Fibroblast of upper back skin (primary cell): ENCODE results near the gene SRGAP1.
"Not testable (repeated sequence)": the region's sequence is repeated elsewhere in the genome, so short reads cannot be mapped to it uniquely, and the experiment has no call there.

Experiments
- DNase-seq: peaks from one replicate; pipeline ENCODE4 v3.0.0-alpha.2; 2013

SRGAP1 gene

DNA sequence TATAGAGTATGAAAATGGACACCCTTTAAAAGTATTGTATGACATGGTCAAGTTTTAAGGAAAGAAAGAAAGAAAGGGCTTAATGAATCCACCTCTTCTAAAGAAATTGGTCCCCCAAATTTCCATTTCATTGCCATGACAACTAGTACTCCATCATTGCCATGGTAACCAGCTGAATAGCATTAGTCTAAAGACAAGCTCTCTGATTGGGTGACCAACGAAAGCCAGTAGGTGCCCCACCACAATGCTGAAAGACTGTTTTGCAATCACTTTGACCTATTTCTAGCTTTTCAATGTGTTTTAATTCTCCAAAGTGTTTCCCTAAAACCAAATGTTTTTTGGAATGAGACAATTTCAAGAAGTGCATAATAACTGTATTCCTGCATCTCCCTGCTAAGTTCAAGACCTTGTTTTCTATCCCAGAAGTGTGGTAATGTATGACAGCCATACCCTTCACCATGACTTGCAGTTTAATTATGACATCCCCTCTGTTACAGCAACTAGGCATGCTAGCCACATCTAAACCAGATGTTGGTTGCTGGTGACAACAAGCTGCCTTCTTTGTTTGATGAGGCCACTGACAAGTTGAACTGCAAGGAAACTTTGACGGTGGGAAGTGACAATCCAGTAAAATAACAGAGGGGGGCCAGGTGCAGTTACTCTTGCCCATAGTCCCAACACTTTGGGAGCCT, 330.9 kb downstream of the SRGAP1 start:
- no peak for DNase-seq

DNA sequence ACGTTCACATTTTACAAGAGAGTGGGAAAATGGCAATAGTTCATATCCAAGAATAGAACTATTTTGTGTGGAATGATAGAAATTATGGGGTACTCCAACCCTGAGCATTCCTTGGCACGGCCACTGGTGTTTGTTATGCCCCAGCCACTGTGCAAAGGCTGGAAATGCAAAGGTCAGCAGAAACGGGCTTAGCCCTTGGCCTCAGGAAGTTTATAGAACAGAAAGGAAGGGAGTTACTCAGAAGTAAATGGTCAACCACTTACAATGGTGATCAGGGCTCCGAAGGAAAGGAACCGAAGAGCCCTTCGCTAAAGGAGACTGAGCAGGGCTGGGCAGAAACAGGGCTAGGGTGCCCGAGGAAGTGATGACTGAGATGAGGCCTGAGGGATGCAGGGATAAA, 332.5 kb downstream of the SRGAP1 start:
- no peak for DNase-seq

DNA sequence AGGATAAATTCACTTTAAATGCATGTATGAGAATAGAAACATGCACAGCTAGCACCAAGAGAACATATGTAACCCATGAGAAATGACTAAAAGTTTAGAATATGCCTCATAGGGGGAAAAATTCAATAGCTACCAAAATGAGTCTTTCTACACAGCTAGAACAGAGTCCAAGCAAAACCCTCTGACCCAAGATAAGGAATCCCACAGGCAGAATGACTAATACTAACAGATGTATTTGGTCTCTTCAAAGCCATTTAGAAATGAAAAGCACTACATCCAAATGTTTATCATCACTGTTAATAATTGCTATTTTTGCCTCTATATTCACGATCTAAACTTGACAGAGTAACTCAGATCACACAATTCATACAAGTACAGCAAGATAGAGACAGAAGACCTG, 333.6 kb downstream of the SRGAP1 start:
- DNase-seq: peak; percentile 89

DNA sequence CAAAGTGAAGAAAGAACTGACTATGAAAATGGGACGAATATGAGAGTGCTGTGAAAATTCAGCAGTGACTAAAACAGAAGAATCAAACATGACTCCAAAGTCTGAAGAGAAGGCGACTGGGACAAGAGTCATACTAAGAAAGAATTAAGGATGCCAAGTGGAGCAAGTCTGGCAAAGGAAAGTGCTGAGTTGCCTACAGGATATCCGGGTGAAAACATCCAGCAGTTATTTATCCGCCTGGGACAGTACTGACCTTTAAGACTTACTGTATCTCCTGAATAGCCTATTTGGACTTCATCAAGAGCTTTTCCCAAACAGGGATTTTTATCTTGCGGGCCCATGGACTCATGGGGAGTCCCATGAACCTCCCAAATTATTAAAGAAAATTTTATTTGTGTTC, 336.5 kb downstream of the SRGAP1 start:
- DNase-seq: peak; percentile 52

DNA sequence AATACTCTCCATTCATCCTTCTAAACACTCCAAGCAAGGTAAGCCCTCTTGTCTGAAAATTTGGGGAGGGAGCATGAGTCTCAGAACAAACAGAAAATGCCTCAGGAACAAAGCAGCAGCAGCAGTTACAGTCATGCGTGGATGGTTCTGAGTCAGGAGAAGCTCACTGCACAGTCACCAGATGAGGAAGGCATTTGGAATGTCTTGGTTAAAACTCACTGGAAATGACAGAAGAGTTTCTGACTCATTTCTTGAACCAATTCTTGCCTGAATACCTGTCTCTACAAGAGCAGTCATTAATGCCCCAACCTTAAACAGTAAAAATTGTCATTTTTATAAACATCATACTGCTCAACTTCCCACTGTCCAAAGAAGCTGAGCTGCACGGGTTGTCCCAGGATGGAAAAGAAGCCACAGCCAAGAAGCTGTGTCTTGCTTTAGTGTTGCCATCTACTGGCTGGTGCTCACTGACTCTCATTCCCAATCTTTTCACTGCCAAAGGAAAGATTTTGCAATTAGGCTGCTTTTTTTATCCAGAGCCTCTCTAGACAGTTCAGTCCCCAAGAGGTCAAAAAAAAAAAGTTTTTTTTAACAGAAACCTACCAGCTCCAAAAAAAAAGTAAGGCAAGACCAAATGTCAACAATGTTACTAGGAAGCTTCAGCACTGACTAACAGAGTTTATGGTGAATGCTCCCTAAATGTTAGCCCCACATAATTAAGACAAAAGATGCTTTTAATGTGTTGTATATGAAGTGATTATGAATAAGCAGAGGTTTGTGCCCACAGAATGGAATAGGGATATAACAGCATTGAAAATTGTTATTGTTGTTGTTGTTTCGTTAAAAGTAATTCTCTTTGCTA, 337.2 kb downstream of the SRGAP1 start:
- peak; percentile 98 for DNase-seq

DNA sequence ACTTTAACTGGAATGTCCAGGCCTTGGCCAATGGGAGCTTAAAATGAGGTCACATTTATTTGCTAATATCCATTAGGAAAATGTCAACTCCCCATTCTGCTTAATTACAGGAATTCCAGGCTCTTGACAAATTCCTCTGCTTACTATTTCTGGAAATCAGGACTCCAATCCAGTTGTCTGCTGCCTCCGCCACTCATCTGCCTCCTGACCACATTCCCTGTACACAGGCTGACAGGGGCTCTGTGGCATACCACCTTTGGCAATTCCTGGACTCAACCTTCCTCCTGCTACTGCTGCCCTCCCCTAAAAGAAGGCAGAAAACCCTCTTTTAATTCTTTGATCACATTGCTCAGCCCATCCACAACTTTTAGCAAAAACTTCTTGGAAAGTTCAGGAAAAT, 339.7 kb downstream of the SRGAP1 start:
- DNase-seq: no peak

DNA sequence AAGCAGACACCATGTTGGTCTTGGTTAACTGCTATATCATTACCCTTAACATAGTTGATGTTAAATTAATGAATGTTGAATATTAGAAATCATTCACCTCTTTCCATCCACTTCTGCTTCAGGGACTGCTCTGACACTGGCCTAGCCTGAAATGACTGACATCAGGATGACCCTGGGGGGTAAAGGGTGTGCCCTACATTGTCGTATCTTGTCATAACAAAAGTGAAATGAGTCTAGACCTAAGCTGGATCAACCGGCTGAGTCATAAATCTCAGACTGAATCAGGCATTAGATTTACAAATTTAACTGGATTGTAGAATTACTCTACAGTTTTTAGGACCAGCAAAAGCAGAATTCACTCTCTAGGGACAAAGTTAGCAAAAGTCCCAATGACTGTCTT, 342.3 kb downstream of the SRGAP1 start:
- peak; percentile 29 for DNase-seq

DNA sequence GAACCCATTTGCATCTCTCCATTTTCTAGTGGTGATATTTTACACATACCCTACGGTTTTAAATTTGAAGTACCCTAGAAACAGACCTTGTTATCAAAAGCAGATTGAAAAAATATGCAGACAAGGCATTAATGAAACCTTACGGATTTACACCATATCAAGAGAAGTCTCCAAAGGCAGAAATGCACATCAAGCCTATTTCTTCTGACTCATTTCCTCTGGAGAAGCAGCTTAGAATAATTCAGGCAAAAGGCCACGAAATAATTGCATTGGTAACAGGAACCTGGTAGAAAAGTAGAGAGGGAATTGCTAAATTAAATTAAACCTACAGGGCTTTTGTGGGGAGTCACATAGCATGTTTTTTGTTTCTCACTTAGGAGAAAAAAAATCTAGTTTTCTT, 342.9 kb downstream of the SRGAP1 start:
- DNase-seq: peak; percentile 81

DNA sequence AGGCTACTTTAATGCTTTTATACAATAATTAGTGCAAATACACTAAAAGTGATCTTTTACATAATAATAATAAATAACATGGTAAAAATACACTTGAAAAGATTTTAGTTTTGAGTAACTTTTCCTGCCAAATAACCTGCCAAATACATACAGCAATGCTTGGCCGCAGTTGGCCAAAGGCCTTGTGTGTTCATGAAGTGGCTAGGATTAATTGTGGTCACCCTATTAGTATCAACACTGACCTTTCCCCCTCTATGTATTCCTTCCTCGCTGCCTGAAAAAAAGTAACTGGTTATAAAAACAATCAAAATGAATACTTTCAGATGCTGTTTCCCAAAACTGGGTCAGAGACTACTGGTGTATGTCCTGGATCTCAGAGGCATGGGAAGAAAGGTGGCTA, 343.3 kb downstream of the SRGAP1 start:
- DNase-seq: no peak

DNA sequence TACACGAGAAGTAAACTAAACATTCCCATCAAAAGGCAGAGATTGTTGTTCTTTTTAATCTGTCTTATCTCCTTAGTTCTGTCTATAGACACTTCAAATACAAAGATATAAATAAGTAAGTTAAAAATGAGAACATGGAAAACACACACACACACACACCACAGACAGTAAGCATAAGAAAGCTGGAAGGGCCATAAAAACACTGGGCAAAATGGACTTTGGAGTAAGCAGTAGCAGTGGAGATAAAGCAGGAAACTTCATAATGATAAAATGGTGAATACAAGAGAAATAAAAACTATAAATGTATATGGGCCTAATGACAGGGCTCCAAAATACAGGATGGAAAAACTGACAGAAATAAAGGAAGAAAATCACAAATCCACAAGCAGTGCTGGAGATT, 345.0 kb downstream of the SRGAP1 start:
- no peak for DNase-seq

DNA sequence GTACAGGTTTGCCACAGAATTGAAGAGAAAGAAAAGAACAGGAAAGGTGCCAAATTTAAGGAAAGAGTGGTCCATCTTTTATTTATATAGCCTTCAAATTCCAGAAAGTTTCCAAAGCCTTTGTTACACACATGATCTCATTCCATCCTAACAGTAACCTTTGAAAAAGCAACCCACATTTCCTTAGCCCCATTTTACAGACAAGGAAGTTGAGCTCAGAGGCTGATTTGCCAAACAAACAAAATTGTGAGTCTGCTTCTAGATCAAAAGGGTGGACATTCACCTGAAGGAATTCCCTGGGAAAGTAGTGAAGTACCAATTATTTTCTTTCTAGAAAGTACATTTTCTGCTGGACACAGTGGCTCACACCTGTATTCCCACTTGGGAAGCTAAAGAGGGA, 345.6 kb downstream of the SRGAP1 start:
- DNase-seq: no peak

DNA sequence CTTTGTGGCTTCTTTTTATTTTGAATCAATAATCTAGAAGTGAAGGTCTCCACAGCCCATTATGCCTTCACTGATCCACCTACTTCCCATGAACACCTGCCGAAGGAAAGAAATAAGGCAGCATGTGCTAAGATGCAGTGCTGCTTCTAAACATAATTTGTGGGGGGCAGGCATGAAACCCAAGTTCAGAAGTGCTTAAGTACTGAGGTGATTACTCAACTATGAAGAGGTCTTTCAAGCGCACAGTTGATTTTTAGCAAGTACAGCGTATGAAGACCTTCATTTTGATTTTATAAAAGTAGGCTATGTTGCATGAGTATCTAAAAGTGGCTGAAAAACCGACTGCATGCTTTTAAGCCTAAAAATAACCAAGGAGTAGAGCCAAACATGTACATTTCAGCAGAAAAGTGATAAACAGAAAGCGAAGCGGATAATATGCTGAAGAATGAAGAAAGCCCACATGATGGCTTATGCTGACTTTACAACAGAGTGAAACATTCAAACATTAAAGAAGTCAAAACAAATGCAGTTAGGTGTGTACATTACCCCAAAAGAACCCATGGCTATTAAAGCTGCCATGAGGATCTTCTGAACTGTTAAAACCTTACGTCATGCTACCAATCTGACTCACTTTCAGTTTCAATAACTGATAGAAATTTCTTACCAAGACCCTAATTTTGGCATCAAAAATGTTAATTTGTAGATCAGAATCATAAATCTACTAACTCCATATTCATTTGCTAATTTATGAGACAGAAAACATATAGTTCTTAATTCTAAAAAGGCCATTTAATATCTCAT, 348.3 kb downstream of the SRGAP1 start:
- no peak for DNase-seq

DNA sequence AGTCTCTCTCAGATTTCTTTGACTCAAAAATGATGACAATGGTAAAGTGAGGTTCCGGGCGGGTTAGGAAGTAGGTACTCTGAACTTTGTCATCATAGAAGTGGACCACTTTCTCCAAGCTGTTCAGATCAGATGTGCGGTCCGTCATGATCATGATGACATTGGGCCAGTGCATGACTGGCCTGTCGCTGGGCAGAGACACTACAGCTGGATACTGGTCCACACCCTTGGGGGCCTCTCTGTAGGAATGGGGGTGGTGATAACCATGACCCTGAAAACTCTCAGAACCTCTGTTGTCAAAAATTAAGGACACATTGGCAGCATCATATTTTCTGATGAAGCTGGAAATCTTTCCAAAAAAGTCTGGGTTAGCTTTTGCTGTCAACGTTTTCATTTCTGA, 349.4 kb downstream of the SRGAP1 start:
- DNase-seq: no peak

DNA sequence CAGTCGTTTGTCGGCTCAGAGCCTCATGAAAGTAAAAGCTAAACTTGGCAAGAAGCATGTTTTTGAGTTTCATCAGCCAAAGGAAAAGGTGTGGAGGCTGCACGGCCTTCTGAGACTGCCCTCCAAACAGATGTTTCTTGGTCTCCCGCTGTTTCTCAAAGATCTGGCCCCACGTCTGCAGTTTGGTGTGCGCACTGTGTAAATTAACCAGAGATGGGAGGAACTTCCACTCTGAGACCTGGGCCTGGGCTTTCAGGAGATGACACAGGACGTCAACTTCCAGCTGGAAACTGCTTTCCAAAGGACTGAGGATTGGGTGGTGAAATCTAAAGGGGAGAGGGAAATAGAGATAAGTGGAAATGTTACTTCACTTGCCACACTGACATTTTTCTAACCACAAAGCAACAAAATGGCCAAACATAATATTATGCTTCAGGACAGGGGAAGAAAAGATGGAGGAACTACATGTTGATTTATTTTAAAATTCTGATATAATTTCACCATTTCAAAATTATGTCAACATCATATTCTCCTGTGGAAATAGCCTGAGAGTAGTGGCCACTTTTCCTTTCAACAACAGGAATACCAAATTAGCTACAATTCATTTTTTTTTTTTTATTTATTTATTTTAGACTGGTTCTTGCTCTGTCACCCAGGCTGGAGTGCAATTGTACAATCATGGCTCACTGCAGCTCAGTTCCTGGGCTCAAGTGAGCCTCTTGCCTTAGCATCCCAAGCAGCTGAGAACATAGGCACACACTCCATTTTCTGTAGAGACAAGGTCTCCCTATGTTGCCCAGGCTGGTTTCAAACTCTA, 350.0 kb downstream of the SRGAP1 start:
- DNase-seq: peak; percentile 29

DNA sequence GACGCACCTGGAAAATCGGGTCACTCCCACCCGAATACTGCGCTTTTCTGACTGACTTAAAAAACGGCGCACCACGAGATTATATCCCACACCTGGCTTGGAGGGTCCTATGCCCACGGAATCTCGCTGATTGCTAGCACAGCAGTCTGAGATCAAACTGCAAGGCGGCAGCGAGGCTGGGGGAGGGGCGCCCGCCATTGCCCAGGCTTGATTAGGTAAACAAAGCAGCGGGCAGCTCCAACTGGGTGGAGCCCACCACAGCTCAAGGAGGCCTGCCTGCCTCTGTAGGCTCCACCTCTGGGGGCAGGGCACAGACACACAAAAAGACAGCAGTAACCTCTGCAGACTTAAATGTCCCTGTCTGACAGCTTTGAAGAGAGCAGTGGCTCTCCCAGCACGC, 351.3 kb downstream of the SRGAP1 start:
- not testable (repeated sequence) for DNase-seq

DNA sequence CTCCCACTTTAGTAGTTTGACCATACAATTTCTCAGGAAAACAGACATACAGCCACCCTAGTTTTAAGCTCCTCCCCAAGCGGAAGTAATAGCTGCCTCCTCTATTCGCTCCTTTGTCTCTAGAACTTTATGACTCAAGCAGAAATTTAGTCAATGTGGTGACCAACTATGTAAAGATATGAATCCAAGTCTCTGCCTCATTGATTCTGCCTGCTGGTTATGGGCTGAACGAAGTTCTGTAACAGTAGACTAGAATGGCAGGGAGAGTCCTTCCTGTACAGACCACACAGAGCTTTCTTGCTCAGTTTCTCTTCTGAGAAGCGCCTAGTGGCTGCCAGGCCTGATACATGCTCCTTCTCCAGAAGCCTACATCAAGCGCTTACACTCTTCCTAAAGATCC, 358.5 kb downstream of the SRGAP1 start:
- DNase-seq: no peak

DNA sequence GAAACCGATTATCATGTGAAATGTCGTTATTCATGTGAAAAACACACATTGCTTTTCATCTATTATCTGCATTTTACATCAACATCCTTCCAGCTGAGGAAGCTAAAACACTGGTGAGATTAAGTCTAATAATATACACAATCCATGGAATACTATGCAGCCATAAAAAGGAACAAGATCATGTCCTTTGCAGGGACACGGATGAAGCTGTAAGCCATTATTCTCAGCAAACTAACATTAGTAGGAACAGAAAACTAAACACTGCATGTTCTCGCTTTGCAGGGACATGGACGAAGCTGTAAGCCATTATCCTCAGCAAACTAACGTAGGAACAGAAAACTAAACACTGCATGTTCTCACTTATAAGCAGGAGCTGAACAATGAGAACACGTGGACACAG, 359.3 kb downstream of the SRGAP1 start:
- no peak for DNase-seq

DNA sequence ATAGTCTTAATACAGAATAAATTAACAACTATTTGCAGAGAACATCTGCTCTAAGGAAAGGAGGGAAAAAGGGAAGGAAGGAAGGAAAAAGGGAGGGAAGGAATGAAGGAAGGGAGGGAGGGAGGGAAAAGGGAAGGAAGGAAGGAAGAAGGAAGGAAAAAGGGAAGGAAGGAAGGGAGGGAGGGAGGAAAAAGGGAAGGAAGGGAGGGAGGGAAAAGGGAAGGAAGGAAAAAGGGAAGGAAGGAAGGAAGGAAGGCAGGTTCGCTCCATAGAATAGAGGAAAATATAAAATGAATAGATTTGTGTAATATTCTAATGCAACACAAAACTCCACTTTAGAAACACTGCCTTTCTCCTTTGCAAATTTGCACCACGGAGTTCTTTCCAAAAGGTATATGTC, 361.0 kb downstream of the SRGAP1 start:
- DNase-seq: no peak

DNA sequence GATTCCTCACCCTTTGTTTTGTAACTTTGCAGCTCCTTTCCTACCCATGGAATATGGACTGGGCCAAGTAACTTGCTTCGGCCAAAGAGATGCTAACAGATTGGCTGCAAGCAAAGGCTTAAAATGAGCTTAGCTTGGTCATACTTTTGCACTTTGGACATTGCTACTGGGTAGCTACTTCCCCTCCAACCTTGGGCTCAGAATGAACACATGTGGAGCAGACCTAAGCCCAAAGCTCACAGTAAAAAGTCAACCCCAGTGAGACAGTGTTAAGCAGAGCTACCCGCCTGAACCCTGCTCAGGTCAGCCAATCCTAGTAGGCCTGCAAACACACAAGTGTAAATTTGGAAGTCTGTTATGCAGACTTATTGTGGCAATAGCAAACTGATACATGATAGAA, 363.0 kb downstream of the SRGAP1 start:
- DNase-seq: no peak
